ENCODE measurements around the gene GNPTAB. TPM values are rescaled to one million over a fixed set of nuclear protein-coding genes. Genes with fewer than 3 reads are reported as not detected.

The GNPTAB gene
- total RNA-seq, 5 donors from 2014 or later (not counting 1 experiment from before 2014, with no cell fraction given), result 44.9 to 66.8 (median 57.0) TPM

DNA sequence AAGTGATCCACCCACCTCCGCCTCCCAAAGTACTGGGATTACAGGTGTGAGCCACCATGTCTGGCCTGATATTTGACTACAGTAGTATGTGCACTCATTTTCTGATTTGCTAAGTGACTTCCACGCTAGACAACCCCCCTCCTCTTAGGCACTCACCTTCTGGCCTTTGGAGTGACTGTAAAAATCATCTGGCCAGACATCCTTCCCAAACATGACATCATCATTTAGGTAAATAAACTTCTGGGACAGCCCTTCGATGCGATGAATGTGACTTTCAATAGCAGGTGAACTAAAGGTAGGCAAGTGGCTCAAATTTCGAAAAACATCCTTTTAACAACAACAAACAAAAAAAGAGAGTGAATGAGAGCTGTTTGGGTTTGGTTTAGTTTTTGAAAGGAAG, 60.9 kb downstream of the GNPTAB start:
- POLR2A ChIA-PET, result interaction anchor here in 1 of 2 donors (0.6 kb wide), 1 partner anchor 361 kb away, joined by 3 read pairs; no protein-coding TSS in a partner anchor
- no peak overlapping the region for H3K4me3 ChIP-seq (ENCODE audit: control insufficient read depth in 1 of 2, extremely low read depth in 1 of 2, low read length in 1 of 2)
- peaks cover 9 to 60% of the 10 kb centered on the region in 2 donors for H3K36me3 ChIP-seq (ENCODE audit: control insufficient read depth in 2 of 2, extremely low read depth in 1 of 2, insufficient read depth in 1 of 2, low read length in 1 of 2)
- no CpG with 5 or more reads among the region's 5 CpGs for WGBS (ENCODE audit: insufficient coverage)
- no peak overlapping the region for H3K27ac ChIP-seq (ENCODE audit: low read length)
- H3K27me3 ChIP-seq (replicated peaks in 1 of 2; ENCODE audit: control insufficient read depth in 2 of 2, extremely low read depth in 1 of 2, insufficient read depth in 2 of 2, low read length in 1 of 2), result no peaks in the 10 kb centered on the region
- H3K27ac Mint-ChIP-seq, result no peak overlapping the region
- no peaks in the 10 kb centered on the region for H3K9me3 ChIP-seq
- DNase-seq, result no peak
- CTCF ChIA-PET, result interaction anchor here (0.6 to 1.8 kb wide), 4 partner anchors 61 to 118 kb away, joined by 3 to 9 read pairs (median 5); partner anchors contain the start of gene GNPTAB (in 1 of the 2)
- H3K4me1 ChIP-seq (ENCODE audit: control insufficient read depth in 1 of 2, extremely low read depth in 1 of 2, insufficient read depth in 2 of 2, low read length in 2 of 2), result no peaks in the 10 kb centered on the region
- H3K36me3 Mint-ChIP-seq, result peaks cover 28% of the 10 kb centered on the region
- no peak for ATAC-seq (replicated peaks in 1 of 4)
- H3K9me3 Mint-ChIP-seq, result no peaks in the 10 kb centered on the region
- H3K4me1 Mint-ChIP-seq, result peaks cover 0 to 7% (median 5%) of the 10 kb centered on the region in 3 donors
- no peaks in the 10 kb centered on the region for H3K27me3 Mint-ChIP-seq
- no peak overlapping the region for H3K4me3 Mint-ChIP-seq

DNA sequence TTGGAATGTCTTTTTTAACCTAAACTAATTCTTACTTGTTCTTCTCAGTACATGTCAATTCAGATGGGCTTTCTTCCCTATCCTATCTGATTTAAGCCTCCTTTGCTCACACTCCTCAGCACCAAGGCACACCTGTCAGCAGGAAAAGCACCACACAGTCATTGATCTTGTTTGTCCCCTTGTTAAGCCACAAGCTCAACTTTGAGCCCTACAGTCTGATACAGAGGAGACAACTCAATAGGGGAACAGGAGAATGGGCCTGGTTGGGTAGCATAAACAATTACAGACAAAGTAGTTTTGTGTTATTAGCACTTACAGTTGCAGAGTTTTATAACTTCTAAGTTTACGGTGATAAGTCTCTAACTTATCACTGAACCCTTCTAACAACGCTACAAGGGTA, 62.0 kb downstream of the GNPTAB start:
- H3K4me3 ChIP-seq (ENCODE audit: control insufficient read depth in 1 of 2, extremely low read depth in 1 of 2, low read length in 1 of 2), result no peak overlapping the region
- peaks cover 0 to 7% (median 3%) of the 10 kb centered on the region in 3 donors for H3K4me1 Mint-ChIP-seq
- no peaks in the 10 kb centered on the region for H3K9me3 ChIP-seq
- H3K27ac ChIP-seq (ENCODE audit: low read length), result no peak overlapping the region
- H3K4me3 Mint-ChIP-seq, result no peak overlapping the region
- ATAC-seq (replicated peaks in 1 of 4) (no peak), DNase-seq (no peak)
- H3K27ac Mint-ChIP-seq, result no peak overlapping the region
- H3K27me3 ChIP-seq (replicated peaks in 1 of 2; ENCODE audit: control insufficient read depth in 2 of 2, extremely low read depth in 1 of 2, insufficient read depth in 2 of 2, low read length in 1 of 2), result no peaks in the 10 kb centered on the region
- ChIA-PET CTCF (interaction anchor here (1.0 to 1.8 kb wide), 2 partner anchors 62 to 70 kb away, joined by 3 to 9 read pairs; partner anchors contain the start of gene GNPTAB (in 1 of the 2)), POLR2A (interaction anchor here in 1 of 2 donors (0.6 kb wide), 1 partner anchor 70 kb away, joined by 8 read pairs; no protein-coding TSS in a partner anchor)
- peaks cover 8 to 67% of the 10 kb centered on the region in 2 donors for H3K36me3 ChIP-seq (ENCODE audit: control insufficient read depth in 2 of 2, extremely low read depth in 1 of 2, insufficient read depth in 1 of 2, low read length in 1 of 2)
- H3K27me3 Mint-ChIP-seq, result no peaks in the 10 kb centered on the region
- WGBS (ENCODE audit: insufficient coverage), result 100% methylated on average over 2 of the region's 2 CpGs
- no peaks in the 10 kb centered on the region for H3K9me3 Mint-ChIP-seq
- H3K4me1 ChIP-seq (ENCODE audit: control insufficient read depth in 1 of 2, extremely low read depth in 1 of 2, insufficient read depth in 2 of 2, low read length in 2 of 2), result no peaks in the 10 kb centered on the region
- H3K36me3 Mint-ChIP-seq, result peaks cover 32% of the 10 kb centered on the region

- WGBS (ENCODE audit: insufficient coverage), result no CpG with 5 or more reads among the region's 1 CpG
- ATAC-seq (replicated peaks in 1 of 4), result no peak
These were observed 63.2 kb downstream of the GNPTAB start for GRCh38 chr12:101767537-101767936.

DNA sequence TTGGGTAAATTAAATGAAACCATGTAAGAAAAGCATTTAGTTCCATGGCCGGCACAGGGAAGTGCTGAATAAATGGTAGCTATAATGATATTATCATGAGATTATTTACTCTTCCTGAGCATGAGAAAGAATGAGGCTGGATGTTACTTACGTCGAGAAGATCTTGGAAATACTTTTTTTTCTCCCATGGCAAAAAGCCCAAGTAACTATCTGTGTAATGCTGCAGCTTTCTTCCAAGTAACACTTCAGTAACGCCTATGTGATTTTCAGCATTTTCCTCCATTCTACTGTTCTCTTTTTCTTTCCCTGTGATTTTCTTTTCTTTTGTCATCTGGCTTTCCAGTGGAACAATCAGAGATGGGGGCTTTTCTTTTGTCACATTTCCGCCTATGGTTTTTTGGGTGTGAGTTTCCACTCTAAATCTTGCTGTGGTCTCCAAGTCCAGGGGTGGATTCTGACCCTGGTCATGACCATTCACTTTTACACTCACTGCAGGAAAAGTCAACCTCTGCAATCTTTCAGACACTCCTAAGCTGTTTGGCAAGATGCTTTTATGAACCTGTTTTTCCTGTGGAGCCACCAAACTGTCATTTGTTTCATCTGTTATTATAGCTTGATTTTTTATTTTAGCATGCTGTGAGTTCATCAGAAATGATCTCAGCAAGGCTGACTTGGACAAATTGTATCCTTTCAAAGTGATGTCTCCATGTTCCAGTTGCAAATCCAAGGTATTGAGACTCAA, 66.5 kb downstream of the GNPTAB start:
- no peak for DNase-seq
- no peaks in the 10 kb centered on the region for H3K27me3 Mint-ChIP-seq
- H3K4me1 Mint-ChIP-seq, result no peaks in the 10 kb centered on the region
- Histone ChIP-seq H3K9me3 (no peaks in the 10 kb centered on the region), H3K4me3 (ENCODE audit: control insufficient read depth in 1 of 2, extremely low read depth in 1 of 2, low read length in 1 of 2) (no peak overlapping the region), H3K27ac (ENCODE audit: low read length) (no peak overlapping the region), H3K27me3 (replicated peaks in 1 of 2; ENCODE audit: control insufficient read depth in 2 of 2, extremely low read depth in 1 of 2, insufficient read depth in 2 of 2, low read length in 1 of 2) (no peaks in the 10 kb centered on the region), H3K4me1 (ENCODE audit: control insufficient read depth in 1 of 2, extremely low read depth in 1 of 2, insufficient read depth in 2 of 2, low read length in 2 of 2) (no peaks in the 10 kb centered on the region), H3K36me3 (ENCODE audit: control insufficient read depth in 2 of 2, extremely low read depth in 1 of 2, insufficient read depth in 1 of 2, low read length in 1 of 2) (peaks cover 3 to 60% of the 10 kb centered on the region in 2 donors)
- no peak for ATAC-seq (replicated peaks in 1 of 4)
- WGBS (ENCODE audit: insufficient coverage), result 100% methylated on average over 2 of the region's 5 CpGs
- H3K4me3 Mint-ChIP-seq, result no peak overlapping the region
- no peak overlapping the region for H3K27ac Mint-ChIP-seq
- ChIA-PET POLR2A (interaction anchor here in 1 of 2 donors (0.5 kb wide), 1 partner anchor 382 kb away, joined by 5 read pairs; no protein-coding TSS in a partner anchor), CTCF (interaction anchor here in 1 of 2 donors (1.1 kb wide), 1 partner anchor 71 kb away, joined by 3 read pairs; no protein-coding TSS in a partner anchor)
- peaks cover 26% of the 10 kb centered on the region for H3K36me3 Mint-ChIP-seq
- H3K9me3 Mint-ChIP-seq, result no peaks in the 10 kb centered on the region

More at GRCh38 chr12:101767537-101767936, 63.2 kb downstream of the GNPTAB start:
- Mint-ChIP-seq H3K9me3 (no peaks in the 10 kb centered on the region), H3K27ac (no peak overlapping the region), H3K4me3 (no peak overlapping the region), H3K4me1 (no peaks in the 10 kb centered on the region), H3K36me3 (peaks cover 28% of the 10 kb centered on the region), H3K27me3 (no peaks in the 10 kb centered on the region)
- DNase-seq, result no peak
- ChIA-PET POLR2A (no interaction called here), CTCF (interaction anchor here in 1 of 2 donors (0.6 kb wide), 1 partner anchor 9 kb away, joined by 8 read pairs; no protein-coding TSS in a partner anchor)
- H3K4me3 ChIP-seq (ENCODE audit: control insufficient read depth in 1 of 2, extremely low read depth in 1 of 2, low read length in 1 of 2), result no peak overlapping the region
- no peak overlapping the region for H3K27ac ChIP-seq (ENCODE audit: low read length)
- H3K27me3 ChIP-seq (replicated peaks in 1 of 2; ENCODE audit: control insufficient read depth in 2 of 2, extremely low read depth in 1 of 2, insufficient read depth in 2 of 2, low read length in 1 of 2), result no peaks in the 10 kb centered on the region
- H3K9me3 ChIP-seq, result no peaks in the 10 kb centered on the region
- H3K36me3 ChIP-seq (ENCODE audit: control insufficient read depth in 2 of 2, extremely low read depth in 1 of 2, insufficient read depth in 1 of 2, low read length in 1 of 2), result peaks cover 8 to 67% of the 10 kb centered on the region in 2 donors
- no peaks in the 10 kb centered on the region for H3K4me1 ChIP-seq (ENCODE audit: control insufficient read depth in 1 of 2, extremely low read depth in 1 of 2, insufficient read depth in 2 of 2, low read length in 2 of 2)

DNA sequence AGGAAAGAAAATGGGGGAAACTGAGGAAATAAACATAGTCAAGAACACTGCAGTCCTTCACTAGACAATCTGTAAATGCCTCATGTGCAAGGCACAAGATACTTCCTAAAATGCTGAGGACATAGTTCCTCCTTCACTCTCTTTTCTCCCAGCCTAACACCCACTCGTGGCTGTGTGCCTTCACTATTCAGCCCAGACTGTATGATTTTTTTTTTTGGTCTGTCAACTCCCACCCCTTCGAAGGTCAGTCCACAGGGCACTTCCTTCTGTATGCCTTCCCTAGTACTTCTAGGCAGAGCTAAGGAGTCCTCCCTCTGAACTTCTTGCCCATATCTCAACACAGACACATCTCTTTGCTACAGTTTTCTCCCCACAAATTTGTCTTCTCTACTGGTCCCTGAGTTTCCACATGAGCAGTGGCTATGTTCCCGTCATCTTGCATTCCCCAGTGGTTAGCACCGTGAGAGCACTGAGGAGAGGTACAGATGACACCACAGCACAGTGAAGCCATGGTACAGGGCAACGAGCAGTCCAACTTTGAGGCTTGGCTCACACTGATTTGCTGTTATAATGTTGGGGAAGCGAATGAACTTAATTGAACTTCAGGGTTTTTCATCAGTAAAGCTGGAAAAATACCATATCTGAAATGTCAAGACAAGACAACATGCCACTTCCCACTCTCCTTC, 67.4 kb downstream of the GNPTAB start:
- WGBS (ENCODE audit: insufficient coverage), result 66% methylated on average over 4 of the region's 6 CpGs
- Histone ChIP-seq H3K27me3 (replicated peaks in 1 of 2; ENCODE audit: control insufficient read depth in 2 of 2, extremely low read depth in 1 of 2, insufficient read depth in 2 of 2, low read length in 1 of 2) (no peaks in the 10 kb centered on the region), H3K36me3 (ENCODE audit: control insufficient read depth in 2 of 2, extremely low read depth in 1 of 2, insufficient read depth in 1 of 2, low read length in 1 of 2) (peaks cover 3 to 55% of the 10 kb centered on the region in 2 donors), H3K4me1 (ENCODE audit: control insufficient read depth in 1 of 2, extremely low read depth in 1 of 2, insufficient read depth in 2 of 2, low read length in 2 of 2) (no peaks in the 10 kb centered on the region), H3K27ac (ENCODE audit: low read length) (no peak overlapping the region), H3K9me3 (no peaks in the 10 kb centered on the region), H3K4me3 (ENCODE audit: control insufficient read depth in 1 of 2, extremely low read depth in 1 of 2, low read length in 1 of 2) (no peak overlapping the region)
- no peaks in the 10 kb centered on the region for H3K9me3 Mint-ChIP-seq
- no peak overlapping the region for H3K27ac Mint-ChIP-seq
- peaks cover 29% of the 10 kb centered on the region for H3K36me3 Mint-ChIP-seq
- ChIA-PET POLR2A (interaction anchor here in 1 of 2 donors (0.6 kb wide), 1 partner anchor 240 kb away, joined by 3 read pairs; no protein-coding TSS in a partner anchor), CTCF (interaction anchor here (1.1 kb wide), 2 partner anchors 71 to 78 kb away, joined by 3 to 4 read pairs; no protein-coding TSS in a partner anchor)
- H3K4me3 Mint-ChIP-seq, result no peak overlapping the region
- ATAC-seq (replicated peaks in 1 of 4) (no peak), DNase-seq (no peak)
- H3K27me3 Mint-ChIP-seq, result no peaks in the 10 kb centered on the region
- no peaks in the 10 kb centered on the region for H3K4me1 Mint-ChIP-seq

DNA sequence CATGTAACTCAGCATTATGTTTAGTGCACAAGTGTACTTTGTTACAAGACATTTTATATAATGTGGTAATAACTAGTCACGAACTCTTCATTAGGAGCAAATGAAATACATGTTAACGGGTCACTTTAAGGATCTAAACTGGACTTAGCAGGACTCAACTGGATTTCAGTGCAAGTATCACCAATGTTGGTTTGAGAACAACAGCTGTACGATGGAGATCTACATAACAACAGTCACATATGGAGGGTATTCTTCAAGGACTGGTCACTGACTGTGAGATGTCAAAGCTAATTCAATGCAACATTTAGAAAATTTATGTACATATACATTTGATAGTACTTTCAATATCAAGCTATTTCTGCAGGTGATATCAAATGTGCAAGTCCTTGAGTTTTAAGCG, 69.0 kb downstream of the GNPTAB start:
- H3K4me1 Mint-ChIP-seq, result no peaks in the 10 kb centered on the region
- H3K27me3 ChIP-seq (replicated peaks in 1 of 2; ENCODE audit: control insufficient read depth in 2 of 2, extremely low read depth in 1 of 2, insufficient read depth in 2 of 2, low read length in 1 of 2), result no peaks in the 10 kb centered on the region
- H3K4me3 ChIP-seq (ENCODE audit: control insufficient read depth in 1 of 2, extremely low read depth in 1 of 2, low read length in 1 of 2), result no peak overlapping the region
- H3K27ac Mint-ChIP-seq, result no peak overlapping the region
- H3K9me3 ChIP-seq, result no peaks in the 10 kb centered on the region
- H3K36me3 ChIP-seq (ENCODE audit: control insufficient read depth in 2 of 2, extremely low read depth in 1 of 2, insufficient read depth in 1 of 2, low read length in 1 of 2), result peaks cover 3 to 53% of the 10 kb centered on the region in 2 donors
- H3K9me3 Mint-ChIP-seq, result no peaks in the 10 kb centered on the region
- ATAC-seq (replicated peaks in 1 of 4) (no peak), DNase-seq (no peak)
- no peak overlapping the region for H3K4me3 Mint-ChIP-seq
- H3K4me1 ChIP-seq (ENCODE audit: control insufficient read depth in 1 of 2, extremely low read depth in 1 of 2, insufficient read depth in 2 of 2, low read length in 2 of 2), result no peaks in the 10 kb centered on the region
- no peak overlapping the region for H3K27ac ChIP-seq (ENCODE audit: low read length)
- H3K36me3 Mint-ChIP-seq, result peaks cover 24% of the 10 kb centered on the region
- ChIA-PET POLR2A (no interaction called here), CTCF (interaction anchor here in 1 of 2 donors (0.6 to 1.3 kb wide), 6 partner anchors 12 to 142 kb away, joined by 3 to 4 read pairs (median 3); no protein-coding TSS in a partner anchor)
- H3K27me3 Mint-ChIP-seq, result no peaks in the 10 kb centered on the region
- 100% methylated on average over 2 of the region's 4 CpGs for WGBS (ENCODE audit: insufficient coverage)

Data from T-cell (primary cell).